Measurements from ENCODE around the gene MPG.
"Not testable (repeated sequence)": the region's sequence is repeated elsewhere in the genome, so short reads cannot be mapped to it uniquely, and the experiment has no call there.

The MPG gene

GRCh38 chr16:43294-43693, 34.7 kb upstream of the MPG start:
- no peak overlapping the region for H3K27ac ChIP-seq
- TF ChIP-seq ZFX (IDR thresholded peaks at IDR 0.05), result no peak
- no peak for TF ChIP-seq CTCF (conservative IDR thresholded peaks at IDR 0.05)

GRCh38 chr16:44655-45054, 33.4 kb upstream of the MPG start:
- H3K27ac ChIP-seq, result no peak overlapping the region
- no peak for TF ChIP-seq ZFX (IDR thresholded peaks at IDR 0.05)
- no peak for TF ChIP-seq CTCF (conservative IDR thresholded peaks at IDR 0.05)

GRCh38 chr16:45454-45853, 32.6 kb upstream of the MPG start:
- TF ChIP-seq CTCF (conservative IDR thresholded peaks at IDR 0.05) (no peak), ZFX (IDR thresholded peaks at IDR 0.05) (no peak)

GRCh38 chr16:46510-46909, 31.5 kb upstream of the MPG start:
- not testable (repeated sequence) for H3K27ac ChIP-seq

More at GRCh38 chr16:45454-45853, 32.6 kb upstream of the MPG start:
- no peak overlapping the region for H3K27ac ChIP-seq

- TF ChIP-seq ZFX (IDR thresholded peaks at IDR 0.05) (no peak), CTCF (conservative IDR thresholded peaks at IDR 0.05) (no peak)
- H3K27ac ChIP-seq, result no peak overlapping the region
These were observed 30.8 kb upstream of the MPG start for GRCh38 chr16:47234-47633.

GRCh38 chr16:50769-51591, 27.0 kb upstream of the MPG start:
- H3K27ac ChIP-seq, result no peak overlapping the region
- no peak for TF ChIP-seq CTCF (conservative IDR thresholded peaks at IDR 0.05)
- TF ChIP-seq ZFX (IDR thresholded peaks at IDR 0.05), result no peak

- TF ChIP-seq ZFX (IDR thresholded peaks at IDR 0.05) (peak; percentile 45; the same call in 1 of the 2 replicates), CTCF (conservative IDR thresholded peaks at IDR 0.05) (no peak)
- H3K27ac ChIP-seq, result peak within 1 kb of the TSS; percentile 95
These were observed 24.4 kb upstream of the MPG start, which contains the start of the genes POLR3K and SNRNP25 for GRCh38 chr16:53346-54236. POLR3K (minus strand) TSS chr16:53608; CDS start chr16:53586, 22 bp downstream. SNRNP25 (plus strand) TSS chr16:53828; CDS start chr16:54017, 189 bp downstream.
